ENCODE measurements around the gene MTG2. TPM values are rescaled to one million over a fixed set of nuclear protein-coding genes. Genes with fewer than 3 reads are reported as not detected.

Gene MTG2
- total and polyA plus RNA-seq, 11 donors, result 20.7 to 40.7 (median 27.9) TPM

GRCh38 chr20:62193079-62194025 lies 10.5 kb downstream of the MTG2 start:
- H3K4me3 ChIP-seq, result no peak overlapping the region
- 90 to 92% (median 91%) methylated on average over 25 to 29 of the region's 29 CpGs for WGBS, 4 donors
- H3K4me1 ChIP-seq, result peaks cover 0 to 13% (median 0%) of the 10 kb centered on the region in 12 donors
- DNase-seq (peak in 1 of 5 donors; percentile 12), ATAC-seq (no peak)
- TF ChIP-seq, protein P1, sequence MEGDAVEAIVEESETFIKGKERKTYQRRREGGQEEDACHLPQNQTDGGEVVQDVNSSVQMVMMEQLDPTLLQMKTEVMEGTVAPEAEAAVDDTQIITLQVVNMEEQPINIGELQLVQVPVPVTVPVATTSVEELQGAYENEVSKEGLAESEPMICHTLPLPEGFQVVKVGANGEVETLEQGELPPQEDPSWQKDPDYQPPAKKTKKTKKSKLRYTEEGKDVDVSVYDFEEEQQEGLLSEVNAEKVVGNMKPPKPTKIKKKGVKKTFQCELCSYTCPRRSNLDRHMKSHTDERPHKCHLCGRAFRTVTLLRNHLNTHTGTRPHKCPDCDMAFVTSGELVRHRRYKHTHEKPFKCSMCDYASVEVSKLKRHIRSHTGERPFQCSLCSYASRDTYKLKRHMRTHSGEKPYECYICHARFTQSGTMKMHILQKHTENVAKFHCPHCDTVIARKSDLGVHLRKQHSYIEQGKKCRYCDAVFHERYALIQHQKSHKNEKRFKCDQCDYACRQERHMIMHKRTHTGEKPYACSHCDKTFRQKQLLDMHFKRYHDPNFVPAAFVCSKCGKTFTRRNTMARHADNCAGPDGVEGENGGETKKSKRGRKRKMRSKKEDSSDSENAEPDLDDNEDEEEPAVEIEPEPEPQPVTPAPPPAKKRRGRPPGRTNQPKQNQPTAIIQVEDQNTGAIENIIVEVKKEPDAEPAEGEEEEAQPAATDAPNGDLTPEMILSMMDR (IDR thresholded peaks at IDR 0.05), result no peak
- no peak for TF ChIP-seq POLR2A (IDR thresholded peaks at IDR 0.05)
- peaks cover 0 to 77% (median 61%) of the 10 kb centered on the region in 9 donors for H3K36me3 ChIP-seq
- intact Hi-C loops (cut with DNase I), result loop anchor here in 3 of 10 donors (5.0 to 10.0 kb wide), 3 partner anchors 39 to 191 kb away; partner anchors contain the start of gene RPS21 (in 1 of the 3)
- no peak overlapping the region for H3K27ac ChIP-seq
- no peaks in the 10 kb centered on the region for H3K9me3 ChIP-seq
- H3K27me3 ChIP-seq, result no peaks in the 10 kb centered on the region

DNA sequence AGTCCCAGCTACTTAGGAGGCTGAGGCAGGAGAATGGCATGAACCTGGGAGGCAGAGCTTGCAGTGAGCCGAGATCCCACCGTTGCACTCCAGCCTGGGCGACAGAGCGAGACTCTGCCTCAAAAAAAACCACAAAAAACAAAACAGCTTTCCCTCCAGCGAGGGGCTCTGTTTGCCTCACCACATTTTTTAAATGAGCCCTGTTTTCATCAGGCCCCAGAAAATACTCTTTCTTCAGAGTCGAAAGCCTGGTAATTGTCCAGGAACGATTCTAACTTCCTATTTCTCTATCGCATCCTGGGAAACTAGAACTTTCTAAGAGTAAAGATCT lies 12.2 kb downstream of the MTG2 start:
- 79 to 87% (median 82%) methylated on average over 8 of the region's 8 CpGs for WGBS, 4 donors
- no peaks in the 10 kb centered on the region for H3K9me3 ChIP-seq
- peaks cover 0 to 79% (median 65%) of the 10 kb centered on the region in 9 donors for H3K36me3 ChIP-seq
- H3K4me1 ChIP-seq, result peaks cover 0 to 13% (median 0%) of the 10 kb centered on the region in 12 donors
- DNase-seq, result peak in 1 of 5 donors; percentile 1
- intact Hi-C loops (cut with DNase I), result loop anchor here in 2 of 10 donors (10.0 kb wide), 2 partner anchors 80 to 190 kb away; partner anchors contain the start of gene RPS21 (in 1 of the 2)
- TF ChIP-seq POLR2A (IDR thresholded peaks at IDR 0.05), result no peak
- TF ChIP-seq, protein P1 (IDR thresholded peaks at IDR 0.05), result no peak
- H3K27me3 ChIP-seq, result no peaks in the 10 kb centered on the region
- no peak overlapping the region for H3K4me3 ChIP-seq
- no peak overlapping the region for H3K27ac ChIP-seq
- no peak for ATAC-seq

GRCh38 chr20:62195736-62196135 lies 12.9 kb downstream of the MTG2 start:
- peak in 1 of 5 donors; percentile 4 for DNase-seq
- H3K36me3 ChIP-seq, result peaks cover 0 to 79% (median 67%) of the 10 kb centered on the region in 9 donors

More at GRCh38 chr20:62195736-62196135, 12.9 kb downstream of the MTG2 start:
- no peak for ATAC-seq
- Histone ChIP-seq H3K27ac (no peak overlapping the region), H3K27me3 (no peaks in the 10 kb centered on the region), H3K4me1 (peaks cover 0 to 13% (median 0%) of the 10 kb centered on the region in 12 donors), H3K9me3 (no peaks in the 10 kb centered on the region), H3K4me3 (no peak overlapping the region)
- no peak for TF ChIP-seq POLR2A (IDR thresholded peaks at IDR 0.05)
- TF ChIP-seq, protein P1 (IDR thresholded peaks at IDR 0.05), result no peak
- intact Hi-C loops (cut with DNase I), result loop anchor here in 2 of 10 donors (10.0 kb wide), 2 partner anchors 79 to 189 kb away; partner anchors contain the start of gene RPS21 (in 1 of the 2)
- 94 to 96% (median 94%) methylated on average over 10 of the region's 10 CpGs for WGBS, 4 donors
